SK-N-SH (cell line): Measurements from ENCODE around the gene OVCH2. TPM values are rescaled to one million over a fixed set of nuclear protein-coding genes. Genes with fewer than 3 reads are reported as not detected.
"Not testable (repeated sequence)": the region's sequence is repeated elsewhere in the genome, so short reads cannot be mapped to it uniquely, and the experiment has no call there.

ENCODE experiments used
- CTCF ChIA-PET: fragments of 300-600, 350-600 bp; formaldehyde crosslinking; extraction: SDS; loops from one replicate; lab custom pipeline; 2021; lab: Yijun Ruan, JAX
- POLR2A ChIA-PET: fragments of 350-600 bp; sonication (Branson Sonifier 250); formaldehyde crosslinking; extraction: SDS; loops from one replicate; lab custom pipeline; 2020; ENCODE audit warnings: antibody characterized with exemption, inconsistent platforms; lab: Yijun Ruan, JAX
- DNase-seq: peaks from one replicate; pipeline ENCODE4 v3.0.0; 2012
- H2AFZ ChIP-seq: fragments of 200-600 bp; sonication (generic); 2 replicates; pipeline ENCODE4 v1.8.1; 2016; ENCODE audit warnings: antibody characterized with exemption, mild to moderate bottlenecking, low read depth
- H3F3A ChIP-seq: fragments of 200-600 bp; sonication (generic); replicated peaks from 2 replicates; pipeline ENCODE3; 2016; ENCODE audit warnings: antibody characterized with exemption, mild to moderate bottlenecking; ENCODE audit not compliant: insufficient read depth
- H3K27ac ChIP-seq, 2 experiments: fragments of 200-500 bp in 1 of 2; fragments of 200-600 bp in 1 of 2; sonication (Bioruptor generic) in 1 of 2; sonication (generic), shearing (Covaris generic) in 1 of 2; 2 replicates each; pipeline versions ENCODE4 v1.5.1 to v1.6.1; 2014 to 2016; ENCODE audit warnings: low read depth in 2 of 2, inconsistent platforms in 1 of 2, low read length in 1 of 2, mild to moderate bottlenecking in 1 of 2, mixed read lengths in 1 of 2
- H3K27me3 ChIP-seq: fragments of 200-600 bp; sonication (generic), shearing (Covaris generic); 2 replicates; pipeline ENCODE4 v1.6.1; 2016; ENCODE audit warnings: mixed run types; ENCODE audit not compliant: insufficient read depth
- H3K36me3 ChIP-seq, 2 experiments: fragments of 200-500 bp in 1 of 2; fragments of 200-600 bp in 1 of 2; sonication (Bioruptor generic) in 1 of 2; sonication (generic) in 1 of 2; replicated peaks in 1 of 2; 2 replicates each; pipeline versions ENCODE3 to v1.5.1; 2014 to 2016; ENCODE audit warnings: low read length in 1 of 2, mild to moderate bottlenecking in 1 of 2; ENCODE audit not compliant: insufficient read depth in 2 of 2, control insufficient read depth in 1 of 2
- H3K4me1 ChIP-seq, 2 experiments: fragments of 200-500 bp in 1 of 2; fragments of 200-600 bp in 1 of 2; sonication (Bioruptor generic) in 1 of 2; sonication (generic), shearing (Covaris generic) in 1 of 2; 2 replicates each; pipeline versions ENCODE4 v1.5.1 to v1.6.1; 2014 to 2016; ENCODE audit warnings: low read depth in 1 of 2, low read length in 1 of 2, mixed run types in 1 of 2; ENCODE audit not compliant: insufficient read depth in 2 of 2, control insufficient read depth in 1 of 2
- H3K4me2 ChIP-seq: fragments of 200-600 bp; sonication (generic), shearing (Covaris generic); 2 replicates; pipeline ENCODE4 v1.6.1; 2017; ENCODE audit warnings: mixed run types
- H3K4me3 ChIP-seq, 2 experiments: fragments of 200-500 bp in 1 of 2; fragments of 200-600 bp in 1 of 2; sonication (Bioruptor generic) in 1 of 2; sonication (generic), shearing (Covaris generic) in 1 of 2; 2 replicates each; pipeline versions ENCODE4 v1.5.1 to v1.8.1; 2014 to 2016; ENCODE audit warnings: low read depth in 2 of 2, inconsistent platforms in 1 of 2, low read length in 1 of 2, mild to moderate bottlenecking in 1 of 2, mixed read lengths in 1 of 2, moderate library complexity in 1 of 2
- H3K79me2 ChIP-seq: fragments of 200-600 bp; sonication (generic); 2 replicates; pipeline ENCODE4 v1.8.1; 2017; ENCODE audit warnings: mild to moderate bottlenecking; ENCODE audit not compliant: insufficient read depth
- H3K9ac ChIP-seq: fragments of 200-600 bp; sonication (generic); 2 replicates; pipeline ENCODE4 v1.6.1; 2017; ENCODE audit warnings: mixed run types
- H3K9me2 ChIP-seq: fragments of 200-600 bp; sonication (generic); 2 replicates; pipeline ENCODE4 v1.6.1; 2017; ENCODE audit warnings: mixed run types
- H3K9me3 ChIP-seq: fragments of 200-600 bp; sonication (generic); 2 replicates; pipeline ENCODE4 v1.6.1; 2017; ENCODE audit warnings: mixed run types, mild to moderate bottlenecking, moderate library complexity
- H4K20me1 ChIP-seq: fragments of 200-600 bp; sonication (generic); 2 replicates; pipeline ENCODE4 v1.6.1; 2017; ENCODE audit warnings: mild to moderate bottlenecking, mixed run types; ENCODE audit not compliant: insufficient read depth
- EP300 ChIP-seq, 2 experiments: IDR thresholded peaks; 2 replicates each; pipeline versions ENCODE4 v1.4.0 to v1.6.1; 2012; ENCODE audit warnings: borderline replicate concordance in 1 of 2, low read depth in 1 of 2, low read length in 1 of 2
- EZH2phosphoT487 ChIP-seq: fragments of 200-600 bp; sonication (generic); IDR thresholded peaks from 2 replicates; pipeline ENCODE4 v1.6.1; 2017; ENCODE audit warnings: low read depth, mixed run types, mild to moderate bottlenecking, antibody characterized with exemption, moderate library complexity, borderline replicate concordance
- FOXJ3 ChIP-seq: sonication (generic); formaldehyde crosslinking; IDR thresholded peaks from 2 replicates; pipeline ENCODE4 v1.5.1; 2020; ENCODE audit warnings: mild to moderate bottlenecking, missing genetic modification reagents
- FOXM1 ChIP-seq: IDR thresholded peaks from 2 replicates; pipeline ENCODE4 v1.4.0; 2012; ENCODE audit warnings: low read depth, mild to moderate bottlenecking
- GATA2 ChIP-seq: sonication (generic); formaldehyde crosslinking; IDR thresholded peaks from 2 replicates; pipeline ENCODE4 v1.5.0; 2020; ENCODE audit warnings: mild to moderate bottlenecking, missing genetic modification reagents
- JUND ChIP-seq: IDR thresholded peaks from 2 replicates; pipeline ENCODE4 v1.4.0; 2012
- MAX ChIP-seq: IDR thresholded peaks from 2 replicates; pipeline ENCODE4 v1.4.0; 2012; ENCODE audit warnings: low read depth
- POLR2AphosphoS5 ChIP-seq: IDR thresholded peaks from 2 replicates; pipeline ENCODE4 v1.6.1; 2012; ENCODE audit warnings: low read depth, low read length
- RCOR1 ChIP-seq: fragments of 150-350 bp; IDR thresholded peaks from 2 replicates; pipeline ENCODE4 v1.6.1; 2017; ENCODE audit warnings: antibody characterized with exemption, low read length
- RFX5 ChIP-seq: IDR thresholded peaks from 2 replicates; pipeline ENCODE4 v1.6.1; 2012; ENCODE audit warnings: mild to moderate bottlenecking, improper control_type of control experiment, low read length
- SIN3A ChIP-seq: IDR thresholded peaks from 2 replicates; pipeline ENCODE4 v1.6.1; 2012; ENCODE audit warnings: low read depth, mild to moderate bottlenecking, low read length, moderate library complexity, borderline replicate concordance
- SMC3 ChIP-seq: IDR thresholded peaks from 2 replicates; pipeline ENCODE4 v1.6.1; 2012; ENCODE audit warnings: low read depth, low read length, improper control_type of control experiment
- TCF12 ChIP-seq: IDR thresholded peaks from 2 replicates; pipeline ENCODE4 v1.4.0; 2012
- TEAD4 ChIP-seq: IDR thresholded peaks from 2 replicates; pipeline ENCODE4 v1.4.0; 2012; ENCODE audit warnings: mild to moderate bottlenecking, borderline replicate concordance; ENCODE audit not compliant: insufficient read depth
- YY1 ChIP-seq: IDR thresholded peaks from 2 replicates; pipeline ENCODE4 v1.4.0; 2012; ENCODE audit warnings: low read depth, mild to moderate bottlenecking
- ZBTB33 ChIP-seq: IDR thresholded peaks from 2 replicates; pipeline ENCODE4 v1.4.0; 2012; ENCODE audit warnings: low read depth, borderline replicate concordance
- WGBS: methylation state at CpG from one replicate; pipeline ENCODE4 v1.1.6; 2017; ENCODE audit warnings: low lambda C conversion rate; 5-methylcytosine and 5-hydroxymethylcytosine counted together
- polyA plus RNA-seq, 3 experiments: library from polyadenylated mRNA; depleted of rRNA; stranded (reverse); fragments of >200 nt; gene quantifications; 2 replicates each; pipeline ENCODE4 v1.2.3, GENCODE V29; 2012
- TF ChIP-seq, protein P1 (sequence below): fragments of 200-600 bp; sonication (generic); IDR thresholded peaks from 2 replicates; pipeline ENCODE4 v1.6.1; 2017; ENCODE audit warnings: antibody characterized with exemption, mild to moderate bottlenecking, moderate library complexity
- TF ChIP-seq, protein P2 (sequence below): IDR thresholded peaks from 2 replicates; pipeline ENCODE4; 2012
- TF ChIP-seq, protein P3 (sequence below): fragments of 150-350 bp; IDR thresholded peaks from 2 replicates; pipeline ENCODE4 v1.6.1; 2016; ENCODE audit warnings: mild to moderate bottlenecking, low read depth, low read length

The OVCH2 gene
- polyA plus RNA-seq, 1 of the 3 experiments (the other 2 are of a cell fraction) = not detected

GRCh38 chr11:7664867-7665266, 41.4 kb downstream of the OVCH2 start (continued):
- TF ChIP-seq ZBTB33 = no peak
- TF ChIP-seq, all 33 proteins: peak for 0

DNA sequence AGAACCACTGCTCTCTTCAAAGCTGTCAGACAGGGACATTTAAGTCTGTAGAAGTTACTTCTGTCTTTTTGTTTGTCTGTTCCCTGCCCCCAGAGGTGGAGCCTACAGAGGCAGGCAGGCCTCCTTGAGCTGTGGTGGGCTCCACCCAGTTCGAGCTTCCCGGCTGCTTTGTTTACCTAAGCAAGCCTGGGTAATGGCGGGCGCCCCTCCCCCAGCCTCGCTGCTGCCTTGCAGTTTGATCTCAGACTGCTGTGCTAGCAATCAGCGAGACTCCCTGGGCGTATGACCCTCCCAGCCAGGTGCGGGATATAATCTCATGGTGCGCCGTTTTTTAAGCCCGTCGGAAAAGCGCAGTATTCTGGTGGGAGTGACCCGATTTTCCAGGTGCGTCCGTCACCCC, 42.7 kb downstream of the OVCH2 start:
- H3K9me3 ChIP-seq, H3K4me1 ChIP-seq, POLR2A ChIA-PET, H3K9me2 ChIP-seq, H3K27ac ChIP-seq, DNase-seq, H3K79me2 ChIP-seq, H3F3A ChIP-seq, H4K20me1 ChIP-seq, H3K4me3 ChIP-seq, H3K9ac ChIP-seq, H3K27me3 ChIP-seq, H3K36me3 ChIP-seq, H3K4me2 ChIP-seq, H2AFZ ChIP-seq: not testable (repeated sequence)
- CTCF ChIA-PET = interaction anchor here (0.9 to 9.2 kb wide), 2 partner anchors 74 to 90 kb away, joined by 4 to 256 read pairs; no protein-coding TSS in a partner anchor
- WGBS = 72% methylated on average over 7 of the region's 16 CpGs

- Histone ChIP-seq H3K27me3 (no peaks in the 10 kb centered on the region), H3K4me3 (no peak overlapping the region), H3K9ac (no peak overlapping the region), H3K79me2 (no peaks in the 10 kb centered on the region), H3K4me1 (peaks cover 0 to 40% of the 10 kb centered on the region in 2 experiments; a peak in 1 of 4 replicates), H3K4me2 (no peak overlapping the region), H3K9me2 (no peaks in the 10 kb centered on the region), H2AFZ (no peak overlapping the region), H3K27ac (no peak overlapping the region), H3K36me3 (no peaks in the 10 kb centered on the region), H4K20me1 (no peaks in the 10 kb centered on the region), H3K9me3 (no peaks in the 10 kb centered on the region), H3F3A (no peaks in the 10 kb centered on the region)
- ChIA-PET POLR2A (interaction anchor here (1.0 kb wide), 2 partner anchors 81 to 86 kb away, joined by 3 to 4 read pairs; no protein-coding TSS in a partner anchor), CTCF (interaction anchor here (0.6 to 15.9 kb wide), 40 partner anchors 10 to 566 kb away, joined by 3 to 359 read pairs (median 4); partner anchors contain the start of genes EIF3F and PPFIBP2)
- DNase-seq = peak; percentile 68
- 61% methylated on average over 11 of the region's 15 CpGs for WGBS
- no peak for TF ChIP-seq TEAD4
- TF ChIP-seq POLR2AphosphoS5 = no peak
- no peak for TF ChIP-seq TCF12
- TF ChIP-seq SMC3 = peak; percentile 90
- TF ChIP-seq GATA2 (CRISPR knock-in tag) = no peak
- TF ChIP-seq RCOR1 = no peak
- TF ChIP-seq, protein P1, sequence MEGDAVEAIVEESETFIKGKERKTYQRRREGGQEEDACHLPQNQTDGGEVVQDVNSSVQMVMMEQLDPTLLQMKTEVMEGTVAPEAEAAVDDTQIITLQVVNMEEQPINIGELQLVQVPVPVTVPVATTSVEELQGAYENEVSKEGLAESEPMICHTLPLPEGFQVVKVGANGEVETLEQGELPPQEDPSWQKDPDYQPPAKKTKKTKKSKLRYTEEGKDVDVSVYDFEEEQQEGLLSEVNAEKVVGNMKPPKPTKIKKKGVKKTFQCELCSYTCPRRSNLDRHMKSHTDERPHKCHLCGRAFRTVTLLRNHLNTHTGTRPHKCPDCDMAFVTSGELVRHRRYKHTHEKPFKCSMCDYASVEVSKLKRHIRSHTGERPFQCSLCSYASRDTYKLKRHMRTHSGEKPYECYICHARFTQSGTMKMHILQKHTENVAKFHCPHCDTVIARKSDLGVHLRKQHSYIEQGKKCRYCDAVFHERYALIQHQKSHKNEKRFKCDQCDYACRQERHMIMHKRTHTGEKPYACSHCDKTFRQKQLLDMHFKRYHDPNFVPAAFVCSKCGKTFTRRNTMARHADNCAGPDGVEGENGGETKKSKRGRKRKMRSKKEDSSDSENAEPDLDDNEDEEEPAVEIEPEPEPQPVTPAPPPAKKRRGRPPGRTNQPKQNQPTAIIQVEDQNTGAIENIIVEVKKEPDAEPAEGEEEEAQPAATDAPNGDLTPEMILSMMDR = peak; percentile 56
- no peak for TF ChIP-seq EP300 (IDR thresholded peaks at IDR 0.05; ENCODE audit: borderline replicate concordance in 1 of 2, low read depth in 1 of 2, low read length in 1 of 2)
- TF ChIP-seq RFX5 = no peak
- TF ChIP-seq FOXJ3 (CRISPR knock-in tag) = no peak
- no peak for TF ChIP-seq YY1
- TF ChIP-seq MAX = no peak
- TF ChIP-seq, protein P2, sequence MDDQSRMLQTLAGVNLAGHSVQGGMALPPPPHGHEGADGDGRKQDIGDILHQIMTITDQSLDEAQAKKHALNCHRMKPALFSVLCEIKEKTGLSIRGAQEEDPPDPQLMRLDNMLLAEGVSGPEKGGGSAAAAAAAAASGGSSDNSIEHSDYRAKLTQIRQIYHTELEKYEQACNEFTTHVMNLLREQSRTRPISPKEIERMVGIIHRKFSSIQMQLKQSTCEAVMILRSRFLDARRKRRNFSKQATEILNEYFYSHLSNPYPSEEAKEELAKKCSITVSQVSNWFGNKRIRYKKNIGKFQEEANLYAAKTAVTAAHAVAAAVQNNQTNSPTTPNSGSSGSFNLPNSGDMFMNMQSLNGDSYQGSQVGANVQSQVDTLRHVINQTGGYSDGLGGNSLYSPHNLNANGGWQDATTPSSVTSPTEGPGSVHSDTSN = no peak
- TF ChIP-seq EZH2phosphoT487 = no peak
- no peak for TF ChIP-seq FOXM1
- no peak for TF ChIP-seq JUND
- TF ChIP-seq, protein P3, sequence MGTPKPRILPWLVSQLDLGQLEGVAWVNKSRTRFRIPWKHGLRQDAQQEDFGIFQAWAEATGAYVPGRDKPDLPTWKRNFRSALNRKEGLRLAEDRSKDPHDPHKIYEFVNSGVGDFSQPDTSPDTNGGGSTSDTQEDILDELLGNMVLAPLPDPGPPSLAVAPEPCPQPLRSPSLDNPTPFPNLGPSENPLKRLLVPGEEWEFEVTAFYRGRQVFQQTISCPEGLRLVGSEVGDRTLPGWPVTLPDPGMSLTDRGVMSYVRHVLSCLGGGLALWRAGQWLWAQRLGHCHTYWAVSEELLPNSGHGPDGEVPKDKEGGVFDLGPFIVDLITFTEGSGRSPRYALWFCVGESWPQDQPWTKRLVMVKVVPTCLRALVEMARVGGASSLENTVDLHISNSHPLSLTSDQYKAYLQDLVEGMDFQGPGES = no peak
- TF ChIP-seq SIN3A = no peak
These were observed 48.8 kb downstream of the OVCH2 start for GRCh38 chr11:7657306-7658025.
